Activated T-helper 1 cell treated with anti-CD3 and anti-CD28 coated beads, Interleukin-12 subunit alpha, Interleukin-12 subunit beta, Interleukin-2, Interleukin-4 antibody, amounts not matched to agents 30 ng/mL and 10 ng/mL and 1 ng/mL, durations not matched to agents 14 hours and 24 hours and 36 hours (primary cell): ENCODE data around the gene SPDYC. TPM values are rescaled to one million over a fixed set of nuclear protein-coding genes. Genes with fewer than 3 reads are reported as not detected.

Source experiments
- DNase-seq: peaks from one replicate; pipeline ENCODE4 v3.0.0; 2021; ENCODE audit warnings: low spot score
- H3K27ac Mint-ChIP-seq: one replicate; pipeline ENCODE4 v1.8.0; 2021; ENCODE audit warnings: mild to moderate bottlenecking, mixed read lengths
- H3K27me3 Mint-ChIP-seq: one replicate; pipeline ENCODE4 v1.8.0; 2022; ENCODE audit warnings: mild to moderate bottlenecking, moderate library complexity, mixed read lengths; ENCODE audit not compliant: insufficient read depth
- H3K36me3 Mint-ChIP-seq: one replicate; pipeline ENCODE4 v1.8.0; 2021; ENCODE audit warnings: low read depth, mixed read lengths
- H3K4me1 Mint-ChIP-seq: one replicate; pipeline ENCODE4 v1.8.0; 2021; ENCODE audit warnings: low read depth, mixed read lengths
- H3K4me3 Mint-ChIP-seq: one replicate; pipeline ENCODE4 v1.8.0; 2021; ENCODE audit warnings: mild to moderate bottlenecking, moderate library complexity, mixed read lengths
- H3K9me3 Mint-ChIP-seq: one replicate; pipeline ENCODE4 v1.8.0; 2021; ENCODE audit warnings: mixed read lengths
- intact Hi-C: fragments of 100-400 bp; cut with micrococcal nuclease; formaldehyde crosslinking; loops from one replicate; pipeline ENCODE4 v1.15.1; 2024
- total RNA-seq: library from RNA; stranded (reverse); gene quantifications from 2 replicates; pipeline ENCODE4 v1.2.3, GENCODE V29; 2022

SPDYC gene
- total RNA-seq, 1 donor from 2014 or later, result not detected

- intact Hi-C loops, result no loop called here
- Mint-ChIP-seq H3K27me3 (no peaks in the 10 kb centered on the region), H3K36me3 (peaks cover 29% of the 10 kb centered on the region), H3K4me3 (no peak overlapping the region), H3K4me1 (peaks cover 24% of the 10 kb centered on the region), H3K9me3 (no peaks in the 10 kb centered on the region), H3K27ac (no peak overlapping the region)
- DNase-seq, result no peak
Measured at GRCh38 chr11:65130631-65131416, 39.2 kb upstream of the SPDYC start.

DNA sequence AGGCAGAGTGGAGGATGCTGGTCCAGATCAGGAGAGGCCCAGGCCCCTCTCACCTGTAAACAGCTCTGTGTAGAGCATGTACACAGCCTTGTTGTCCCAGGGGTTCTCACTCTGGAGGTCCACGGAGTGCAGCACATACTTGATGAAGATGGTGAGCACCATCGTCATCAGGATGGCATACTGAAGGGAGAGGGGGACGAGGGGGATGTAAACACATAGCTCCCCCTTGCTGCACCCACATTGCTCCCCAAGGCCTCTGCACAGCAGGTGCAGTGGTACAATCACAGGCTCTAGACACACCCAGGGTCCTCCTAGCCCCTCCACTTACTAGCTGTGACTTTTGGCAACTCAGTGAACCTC lies 38.6 kb upstream of the SPDYC start:
- Mint-ChIP-seq H3K9me3 (no peaks in the 10 kb centered on the region), H3K27me3 (no peaks in the 10 kb centered on the region), H3K36me3 (peaks cover 25% of the 10 kb centered on the region), H3K27ac (no peak overlapping the region), H3K4me3 (no peak overlapping the region), H3K4me1 (peaks cover 29% of the 10 kb centered on the region)
- intact Hi-C loops, result no loop called here
- no peak for DNase-seq

DNA sequence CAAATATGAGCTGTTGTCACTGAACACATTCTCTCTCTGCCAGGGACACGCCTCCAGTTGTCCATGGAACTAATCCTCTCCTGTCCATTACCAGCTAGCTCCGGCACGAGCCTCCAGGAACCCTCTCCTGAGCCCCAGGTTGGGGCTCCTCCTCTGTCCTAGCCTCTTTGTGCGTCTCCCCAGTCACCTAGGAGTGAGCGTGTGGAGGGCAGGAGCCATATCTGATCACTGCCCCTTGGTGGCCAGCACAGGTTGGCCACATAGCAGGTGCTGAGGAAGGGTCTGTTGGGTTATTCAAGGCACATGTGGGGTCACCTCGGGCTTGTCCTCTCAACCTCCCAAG lies 38.2 kb upstream of the SPDYC start:
- Mint-ChIP-seq H3K27ac (no peak overlapping the region), H3K27me3 (no peaks in the 10 kb centered on the region), H3K4me1 (peaks cover 32% of the 10 kb centered on the region), H3K36me3 (peaks cover 22% of the 10 kb centered on the region), H3K9me3 (no peaks in the 10 kb centered on the region), H3K4me3 (no peak overlapping the region)
- DNase-seq, result no peak
- intact Hi-C loops, result no loop called here

DNA sequence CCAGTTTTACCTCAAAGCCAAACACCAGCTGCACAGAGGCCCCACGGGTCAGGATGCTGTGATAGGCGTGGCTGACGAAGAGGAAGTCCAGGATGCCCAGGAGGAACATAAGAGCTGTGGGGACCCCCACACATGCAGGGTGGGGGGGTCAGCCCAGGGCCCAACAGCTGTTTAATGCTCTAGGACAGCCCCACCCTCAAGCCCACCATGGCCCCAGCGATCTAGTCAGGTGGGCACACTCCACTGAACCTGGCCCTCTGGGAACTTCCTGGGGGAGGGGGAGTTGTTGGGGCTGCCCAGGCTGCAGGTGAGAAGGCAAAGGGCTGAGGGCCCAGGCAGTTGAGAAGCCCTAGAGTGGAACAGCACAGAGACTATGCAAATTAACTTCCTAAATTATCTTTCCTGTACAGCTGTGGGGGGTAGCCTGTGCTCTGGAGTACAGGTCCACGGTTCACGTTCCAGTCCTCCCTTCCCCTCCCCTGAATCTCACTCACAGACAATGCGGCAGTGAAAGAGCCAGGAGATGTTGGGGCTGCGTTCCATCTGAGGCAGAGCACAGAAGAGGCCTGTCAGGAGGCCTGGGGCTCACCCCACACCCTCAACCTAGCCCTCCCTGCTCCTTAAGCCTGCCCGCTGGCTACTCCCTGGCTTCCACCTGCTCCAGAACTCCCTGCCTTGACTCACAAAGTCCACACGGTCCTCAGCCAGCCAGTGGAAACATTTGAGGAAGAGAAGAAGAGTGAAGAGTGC lies 37.6 kb upstream of the SPDYC start:
- H3K4me3 Mint-ChIP-seq, result peak overlapping the region; percentile 97
- H3K9me3 Mint-ChIP-seq, result no peaks in the 10 kb centered on the region
- peaks cover 32% of the 10 kb centered on the region for H3K4me1 Mint-ChIP-seq
- DNase-seq, result no peak
- peaks cover 16% of the 10 kb centered on the region for H3K36me3 Mint-ChIP-seq
- H3K27me3 Mint-ChIP-seq, result no peaks in the 10 kb centered on the region
- intact Hi-C loops, result no loop called here
- H3K27ac Mint-ChIP-seq, result peak overlapping the region; percentile 97

GRCh38 chr11:65132988-65133700 lies 36.9 kb upstream of the SPDYC start:
- DNase-seq, result peak; percentile 49
- H3K27ac Mint-ChIP-seq, result peak overlapping the region; percentile 97
- H3K4me3 Mint-ChIP-seq, result peak overlapping the region; percentile 97
- peaks cover 32% of the 10 kb centered on the region for H3K4me1 Mint-ChIP-seq
- no peaks in the 10 kb centered on the region for H3K27me3 Mint-ChIP-seq
- H3K9me3 Mint-ChIP-seq, result no peaks in the 10 kb centered on the region
- peaks cover 16% of the 10 kb centered on the region for H3K36me3 Mint-ChIP-seq
- intact Hi-C loops, result no loop called here

DNA sequence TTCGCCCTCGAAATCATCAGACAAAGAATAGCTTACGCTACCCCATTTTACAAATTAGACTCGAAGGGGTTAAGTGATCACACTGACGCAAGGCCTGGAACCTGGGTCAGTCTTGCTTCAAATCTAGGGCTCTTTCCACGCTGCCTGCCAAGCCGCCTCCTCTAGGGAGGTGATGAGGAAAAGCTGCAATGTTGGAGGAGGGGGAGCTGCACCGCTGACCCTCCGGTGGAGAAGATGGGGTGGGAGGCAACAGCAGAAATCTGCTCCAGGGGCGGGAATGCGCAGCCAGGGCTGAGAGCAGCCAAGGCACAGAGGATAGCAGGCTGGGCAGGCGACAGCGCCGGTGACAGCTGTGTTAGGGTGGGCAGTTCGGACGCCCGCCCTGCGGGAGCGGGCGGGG lies 36.3 kb upstream of the SPDYC start:
- Mint-ChIP-seq H3K4me1 (peaks cover 32% of the 10 kb centered on the region), H3K9me3 (no peaks in the 10 kb centered on the region), H3K27me3 (no peaks in the 10 kb centered on the region), H3K4me3 (peak overlapping the region; percentile 97), H3K27ac (peak overlapping the region; percentile 97), H3K36me3 (peaks cover 16% of the 10 kb centered on the region)
- DNase-seq, result no peak
- intact Hi-C loops, result loop anchor here (1.0 kb wide), 2 partner anchors 11 to 37 kb away; partner anchors contain the start of genes FAU, MRPL49 and VPS51

DNA sequence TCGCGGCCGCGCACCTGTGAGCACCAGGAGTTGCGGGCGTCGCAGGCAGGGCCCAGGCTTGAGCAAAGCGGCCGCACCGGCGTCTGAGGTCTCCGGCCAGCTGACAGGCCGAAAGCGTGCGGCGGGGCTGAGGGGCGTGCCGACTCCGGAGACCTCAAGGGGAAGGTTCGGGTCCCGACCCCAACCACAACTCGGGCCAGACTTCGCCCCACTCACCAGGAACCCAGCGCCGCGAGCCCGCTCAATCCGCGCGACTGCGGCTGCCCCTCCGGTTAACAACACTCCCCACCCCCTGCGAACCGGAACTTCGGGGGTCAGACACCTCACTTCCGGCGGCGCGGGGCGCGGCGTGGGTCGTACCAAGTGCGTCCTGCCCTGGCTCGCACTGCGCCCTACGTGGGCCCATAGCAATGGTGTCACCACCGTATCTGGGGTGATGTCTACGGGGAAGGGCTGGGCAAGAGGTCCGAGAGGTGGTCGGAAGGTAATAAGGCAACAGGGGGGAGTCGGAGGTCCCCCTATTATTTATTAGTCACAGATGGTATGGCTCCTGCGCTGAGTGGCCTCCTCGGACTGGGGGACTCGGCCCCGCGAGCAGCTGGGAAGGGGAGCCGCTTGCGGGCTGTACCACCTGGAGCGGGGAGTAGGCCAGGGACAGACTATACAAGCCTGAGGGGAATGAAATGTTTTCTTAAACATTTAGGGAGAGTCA lies 35.6 kb upstream of the SPDYC start, which contains the start of gene SYVN1:
TSS of gene SYVN1 (minus strand) at position 280 of the 712 bp plus-strand sequence. CDS start 918 bp downstream, outside the sequence.
- Mint-ChIP-seq H3K36me3 (peaks cover 16% of the 10 kb centered on the region), H3K4me1 (peaks cover 32% of the 10 kb centered on the region), H3K27me3 (no peaks in the 10 kb centered on the region), H3K4me3 (peak within 1 kb of the TSS; percentile 97), H3K9me3 (no peaks in the 10 kb centered on the region), H3K27ac (peak within 1 kb of the TSS; percentile 97)
- intact Hi-C loops, result loop anchor here (1.0 kb wide), 2 partner anchors 12 to 38 kb away; partner anchors contain the start of genes FAU, MRPL49 and VPS51
- DNase-seq, result peak; percentile 91

DNA sequence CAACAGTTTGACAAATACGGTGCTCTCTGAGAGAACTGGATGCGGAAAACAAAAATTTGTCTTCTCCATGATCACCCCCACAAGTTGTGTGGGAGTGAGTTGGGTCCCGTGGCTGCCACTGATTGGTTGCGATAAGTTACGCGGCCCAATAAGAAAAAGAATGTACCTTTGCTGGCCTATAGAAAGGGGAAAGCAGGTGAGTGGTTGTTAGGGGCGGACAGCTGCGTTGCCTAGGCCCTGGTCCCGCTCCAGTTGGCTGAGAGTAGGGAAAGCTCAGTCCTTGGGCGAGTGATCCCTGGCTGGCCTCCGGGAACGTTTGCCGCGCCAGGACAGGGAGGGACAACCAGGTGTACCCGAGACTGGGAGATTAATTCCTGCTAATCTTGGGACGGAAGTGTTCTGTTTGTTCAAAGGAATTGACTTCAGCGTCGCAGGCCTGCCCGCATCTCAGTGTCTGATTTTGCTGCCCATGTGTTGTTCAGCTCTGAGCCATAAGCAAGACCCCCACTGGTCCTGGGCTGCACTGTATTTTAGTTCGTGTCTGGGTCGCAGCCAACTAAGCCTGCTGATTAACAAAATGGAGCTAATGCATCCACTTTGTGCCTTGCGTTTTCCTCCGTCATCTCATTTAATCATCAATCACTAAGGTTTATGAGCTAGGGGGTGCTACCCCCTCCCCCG lies 34.9 kb upstream of the SPDYC start:
- DNase-seq, result peak; percentile 85
- Mint-ChIP-seq H3K9me3 (no peaks in the 10 kb centered on the region), H3K27ac (peak overlapping the region; percentile 97), H3K36me3 (peaks cover 16% of the 10 kb centered on the region), H3K27me3 (peaks cover 3% of the 10 kb centered on the region), H3K4me3 (peak overlapping the region; percentile 97), H3K4me1 (peaks cover 32% of the 10 kb centered on the region)
- intact Hi-C loops, result loop anchor here (1.0 kb wide), 7 partner anchors 13 to 247 kb away; partner anchors contain the start of genes CAPN1, CDCA5, FAU and MRPL49

GRCh38 chr11:65135633-65136145 lies 34.3 kb upstream of the SPDYC start:
- H3K4me1 Mint-ChIP-seq, result peaks cover 32% of the 10 kb centered on the region
- intact Hi-C loops, result loop anchor here (1.0 kb wide), 5 partner anchors 18 to 247 kb away; partner anchors contain the start of genes CAPN1, CDCA5, PPP2R5B and SLC25A45
- peak overlapping the region; percentile 97 for H3K4me3 Mint-ChIP-seq
- H3K36me3 Mint-ChIP-seq, result peaks cover 14% of the 10 kb centered on the region
- H3K27ac Mint-ChIP-seq, result peak overlapping the region; percentile 97
- peaks cover 3% of the 10 kb centered on the region for H3K27me3 Mint-ChIP-seq
- DNase-seq, result no peak
- H3K9me3 Mint-ChIP-seq, result no peaks in the 10 kb centered on the region

DNA sequence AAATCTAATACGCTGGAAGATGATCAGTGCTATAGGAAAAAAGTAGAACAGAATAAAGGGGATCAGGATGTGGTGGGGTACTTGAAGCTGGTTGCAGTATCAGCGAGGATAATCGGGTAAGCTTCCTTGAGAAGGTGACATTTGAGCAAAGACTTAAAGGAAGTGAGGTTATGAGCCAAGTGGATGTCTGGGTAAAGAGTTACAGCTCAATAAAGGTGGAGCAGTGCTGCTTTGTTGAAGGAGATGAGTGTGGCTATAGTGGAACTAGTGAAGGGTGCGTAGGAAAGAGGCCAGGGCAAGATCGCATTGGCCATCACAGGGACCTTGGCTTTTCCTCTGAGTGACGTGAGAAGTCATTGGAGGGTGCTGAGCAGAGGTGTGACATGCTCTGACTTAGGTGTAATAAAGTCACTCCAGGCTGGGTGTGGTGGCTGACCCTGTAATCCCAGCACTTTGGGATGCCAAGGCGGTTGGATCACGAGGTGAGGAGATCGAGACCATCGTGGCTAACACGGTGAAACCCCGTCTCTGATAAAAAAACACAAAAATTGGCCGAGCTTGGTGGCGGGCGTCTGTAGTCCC lies 33.4 kb upstream of the SPDYC start:
- Mint-ChIP-seq H3K36me3 (peaks cover 8% of the 10 kb centered on the region), H3K27me3 (peaks cover 5% of the 10 kb centered on the region), H3K4me1 (peaks cover 32% of the 10 kb centered on the region), H3K4me3 (peak overlapping the region; percentile 97), H3K9me3 (no peaks in the 10 kb centered on the region), H3K27ac (peak overlapping the region; percentile 79)
- no peak for DNase-seq
- intact Hi-C loops, result no loop called here

DNA sequence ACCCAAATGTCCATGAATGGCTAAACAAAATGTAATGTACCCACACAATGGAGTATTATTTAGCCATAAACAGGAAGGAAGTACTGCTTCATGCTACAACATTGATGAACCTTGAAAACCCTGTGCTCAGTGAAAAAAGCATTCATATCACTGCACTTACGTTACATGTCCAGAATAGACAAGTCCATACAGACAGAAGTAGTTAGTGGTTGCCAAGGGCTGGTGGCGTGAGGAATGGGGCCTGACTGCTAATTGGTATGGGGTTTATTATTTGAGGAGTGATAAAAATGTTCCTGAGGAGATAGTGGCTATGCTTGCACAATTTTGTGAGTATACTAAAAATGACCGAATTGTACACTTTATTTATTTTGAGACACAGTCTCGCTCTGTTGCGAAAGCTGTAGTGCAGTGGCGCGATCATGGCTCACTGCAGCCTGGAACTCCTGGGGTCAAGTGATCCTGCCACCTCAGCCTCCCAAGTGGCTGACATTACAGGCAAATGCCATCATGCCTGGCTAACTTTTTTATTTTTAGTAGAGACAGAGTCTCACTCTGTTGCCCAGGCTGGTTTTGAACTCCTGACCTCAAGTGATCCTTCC lies 28.0 kb upstream of the SPDYC start:
- no peaks in the 10 kb centered on the region for H3K9me3 Mint-ChIP-seq
- peaks cover 13% of the 10 kb centered on the region for H3K27me3 Mint-ChIP-seq
- DNase-seq, result no peak
- H3K4me1 Mint-ChIP-seq, result no peaks in the 10 kb centered on the region
- no peaks in the 10 kb centered on the region for H3K36me3 Mint-ChIP-seq
- no peak overlapping the region for H3K27ac Mint-ChIP-seq
- intact Hi-C loops, result no loop called here
- no peak overlapping the region for H3K4me3 Mint-ChIP-seq
